Fibroblast of villous mesenchyme (primary cell): ENCODE results near the gene ACYP1. TPM values are rescaled to one million over a fixed set of nuclear protein-coding genes. Genes with fewer than 3 reads are reported as not detected.
"Not testable (repeated sequence)": the region's sequence is repeated elsewhere in the genome, so short reads cannot be mapped to it uniquely, and the experiment has no call there.

ENCODE experiments used
- DNase-seq: peaks from one replicate; pipeline ENCODE4 v3.0.0-alpha.2; 2010; ENCODE audit warnings: low read depth
- H3K4me3 ChIP-seq: 2 replicates; pipeline ENCODE4 v1.5.1; 2011; ENCODE audit warnings: low read depth, mild to moderate bottlenecking, low read length
- CTCF ChIP-seq: IDR thresholded peaks from 2 replicates; pipeline ENCODE4 v1.5.1; 2012; ENCODE audit warnings: low read depth, mild to moderate bottlenecking, low read length; ENCODE audit not compliant: insufficient read depth
- total RNA-seq: library from RNA; depleted of rRNA; stranded (reverse); fragments of >200 nt; gene quantifications from 2 replicates; pipeline ENCODE4 v1.2.3, GENCODE V29; 2012

ACYP1 gene
- total RNA-seq, 1 donor = 11.2 TPM

GRCh38 chr14:75069811-75070145, 6.0 kb upstream of the ACYP1 start:
- peak overlapping the region; percentile 64 for H3K4me3 ChIP-seq
- TF ChIP-seq CTCF = no peak
- no peak for DNase-seq

- peak; percentile 84 for DNase-seq
- H3K4me3 ChIP-seq = peak within 1 kb of the TSS; percentile 64
- TF ChIP-seq CTCF = no peak
Measured at GRCh38 chr14:75069121-75069810, 5.4 kb upstream of the ACYP1 start, which contains the start of gene ZC2HC1C. Gene ZC2HC1C (plus strand): TSS chr14:75069641. CDS start chr14:75070574, 933 bp downstream.

GRCh38 chr14:75068294-75069120, 4.7 kb upstream of the ACYP1 start:
- DNase-seq = peak; percentile 70
- no peak for TF ChIP-seq CTCF
- H3K4me3 ChIP-seq = peak overlapping the region; percentile 64

DNA sequence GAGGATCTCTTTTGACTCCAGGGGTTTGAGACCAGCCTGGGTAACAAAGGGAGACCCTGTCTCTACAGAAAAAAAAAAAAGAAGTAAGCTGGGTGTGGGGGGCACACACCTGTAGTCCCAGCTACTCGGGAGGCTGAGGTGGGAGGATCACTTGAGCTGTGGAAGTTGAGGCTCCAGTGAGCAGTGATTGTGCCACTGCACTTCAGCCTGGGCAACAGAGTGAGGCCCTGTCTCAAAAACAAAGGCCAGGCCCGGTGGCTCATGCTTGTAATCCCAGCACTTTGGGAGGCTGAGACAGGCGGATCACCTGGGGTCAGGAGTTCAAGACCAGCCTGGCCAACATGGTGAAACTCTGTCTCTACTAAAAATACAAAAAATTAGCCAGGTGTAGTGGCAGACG, 3.9 kb upstream of the ACYP1 start:
- DNase-seq, H3K4me3 ChIP-seq: not testable (repeated sequence)

- no peak for TF ChIP-seq CTCF
- H3K4me3 ChIP-seq = no peak overlapping the region
- DNase-seq = no peak
Measured at GRCh38 chr14:75067212-75067611, 3.4 kb upstream of the ACYP1 start.

DNA sequence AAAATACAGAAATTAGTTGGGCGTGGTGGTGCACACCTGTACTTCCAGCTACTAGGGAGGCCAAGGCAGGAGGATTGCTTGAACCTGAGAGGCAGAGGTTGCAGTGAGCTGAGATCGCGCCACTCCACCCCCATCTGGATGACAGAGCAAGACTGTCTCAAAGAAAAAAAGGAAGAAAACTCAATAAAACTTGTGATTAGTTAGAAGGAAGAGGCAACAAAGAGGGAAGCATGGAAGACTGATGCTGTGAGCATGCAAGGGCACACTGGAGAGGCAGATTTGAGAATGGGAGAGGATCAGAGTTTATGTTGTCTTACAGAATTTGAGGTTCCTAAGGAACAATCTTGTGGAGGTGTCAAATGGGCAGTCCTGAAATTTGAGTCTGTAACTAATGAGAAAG, 2.9 kb upstream of the ACYP1 start:
- TF ChIP-seq CTCF = no peak
- DNase-seq = no peak

GRCh38 chr14:75064205-75064567, 362 bp upstream of the ACYP1 start:
- peak overlapping the region; percentile 91 for H3K4me3 ChIP-seq
- TF ChIP-seq CTCF = no peak
- no peak for DNase-seq

More for the DNA sequence above, 2.9 kb upstream of the ACYP1 start:
- no peak overlapping the region for H3K4me3 ChIP-seq
